WTC11 (cell line): Measurements from ENCODE around the gene PPM1N. TPM values are rescaled to one million over a fixed set of nuclear protein-coding genes. Genes with fewer than 3 reads are reported as not detected.

Experiments
- ATAC-seq: fragments of 200-7000 bp; cut with Tn5 transposase; 2 replicates; pipeline ENCODE4 v1.10.0; 2021; ENCODE audit warnings: mild to moderate bottlenecking, moderate library complexity
- CTCF ChIA-PET: fragments of 300-600 bp; sonication (Branson Sonifier 250); formaldehyde crosslinking; loops from one replicate; lab custom pipeline; 2021; ENCODE audit warnings: antibody characterized with exemption; lab: Charles Lee
- POLR2A ChIA-PET: fragments of 350-600 bp; sonication (Branson Sonifier 250); formaldehyde crosslinking; loops from one replicate; lab custom pipeline; 2021; ENCODE audit warnings: antibody characterized with exemption; lab: Charles Lee
- DNase-seq: peaks from one replicate; pipeline ENCODE4 v3.0.0; 2021; ENCODE audit warnings: low spot score
- H3K27ac Mint-ChIP-seq: 2 replicates; pipeline ENCODE4 v1.8.0; 2021; ENCODE audit warnings: mixed read lengths
- H3K27me3 Mint-ChIP-seq: 2 replicates; pipeline ENCODE4 v1.8.0; 2021; ENCODE audit warnings: low read depth, mild to moderate bottlenecking, moderate library complexity, mixed read lengths
- H3K36me3 Mint-ChIP-seq: 2 replicates; pipeline ENCODE4 v1.8.0; 2021; ENCODE audit warnings: mixed read lengths
- H3K4me1 Mint-ChIP-seq: 2 replicates; pipeline ENCODE4 v1.8.0; 2022; ENCODE audit warnings: mixed read lengths
- H3K4me3 Mint-ChIP-seq: 2 replicates; pipeline ENCODE4 v1.8.0; 2021; ENCODE audit warnings: mild to moderate bottlenecking, moderate library complexity, mixed read lengths
- H3K9me3 Mint-ChIP-seq: 2 replicates; pipeline ENCODE4 v1.8.0; 2021; ENCODE audit warnings: mixed read lengths
- ATF1 ChIP-seq: sonication (generic); formaldehyde crosslinking; IDR thresholded peaks from 2 replicates; pipeline ENCODE4 v1.8.1; 2023; ENCODE audit warnings: mild to moderate bottlenecking, moderate library complexity, missing genetic modification reagents
- CREM ChIP-seq: sonication (generic); formaldehyde crosslinking; IDR thresholded peaks from 2 replicates; pipeline ENCODE4 v1.8.1; 2022; ENCODE audit warnings: mild to moderate bottlenecking, missing genetic modification reagents, moderate library complexity
- ERG ChIP-seq: fragments of 250-450 bp; sonication (Bioruptor Pico); IDR thresholded peaks from 2 replicates; pipeline ENCODE4 v1.8.0; 2021; ENCODE audit warnings: mild to moderate bottlenecking
- ESRRA ChIP-seq: sonication (generic); formaldehyde crosslinking; IDR thresholded peaks from 2 replicates; pipeline ENCODE4 v1.8.1; 2022; ENCODE audit warnings: mild to moderate bottlenecking, missing genetic modification reagents, borderline replicate concordance
- FOXJ3 ChIP-seq: sonication (generic); formaldehyde crosslinking; IDR thresholded peaks from 2 replicates; pipeline ENCODE4 v1.9.0; 2021; ENCODE audit warnings: missing genetic modification reagents, mild to moderate bottlenecking, borderline replicate concordance
- FOXK1 ChIP-seq: sonication (generic); formaldehyde crosslinking; IDR thresholded peaks from 2 replicates; pipeline ENCODE4 v1.8.0; 2022; ENCODE audit warnings: mild to moderate bottlenecking, moderate library complexity, missing genetic modification reagents
- FOXP1 ChIP-seq: sonication (generic); formaldehyde crosslinking; IDR thresholded peaks from 2 replicates; pipeline ENCODE4 v1.8.0; 2022; ENCODE audit warnings: missing genetic modification reagents, mild to moderate bottlenecking, moderate library complexity, borderline replicate concordance
- HMGA2 ChIP-seq: fragments of 250-450 bp; sonication (Bioruptor Pico); IDR thresholded peaks from 2 replicates; pipeline ENCODE4 v1.4.0; 2021; ENCODE audit warnings: mild to moderate bottlenecking, moderate library complexity
- IRF2 ChIP-seq: sonication (generic); formaldehyde crosslinking; IDR thresholded peaks from 2 replicates; pipeline ENCODE4 v1.8.0; 2022; ENCODE audit warnings: low read depth, missing genetic modification reagents, borderline replicate concordance
- MLX ChIP-seq: sonication (generic); formaldehyde crosslinking; IDR thresholded peaks from 2 replicates; pipeline ENCODE4 v1.8.1; 2023; ENCODE audit warnings: mild to moderate bottlenecking, missing genetic modification reagents, moderate library complexity
- NFATC4 ChIP-seq: fragments of 250-450 bp; sonication (Bioruptor Pico); IDR thresholded peaks from 2 replicates; pipeline ENCODE4 v1.9.0; 2021; ENCODE audit warnings: mild to moderate bottlenecking
- NFYB ChIP-seq: sonication (generic); formaldehyde crosslinking; conservative IDR thresholded peaks from 2 replicates; pipeline ENCODE4 v1.8.0; 2022; ENCODE audit warnings: low read depth, missing genetic modification reagents
- NR2C2 ChIP-seq: sonication (generic); formaldehyde crosslinking; IDR thresholded peaks from 2 replicates; pipeline ENCODE4 v1.8.0; 2022; ENCODE audit warnings: mild to moderate bottlenecking, missing genetic modification reagents
- SMAD4 ChIP-seq: sonication (generic); formaldehyde crosslinking; IDR thresholded peaks from 2 replicates; pipeline ENCODE4 v1.8.0; 2022; ENCODE audit warnings: mild to moderate bottlenecking, missing genetic modification reagents
- STAT6 ChIP-seq: sonication (generic); formaldehyde crosslinking; conservative IDR thresholded peaks from 2 replicates; pipeline ENCODE4 v1.8.1; 2023; ENCODE audit warnings: mild to moderate bottlenecking, low read depth, missing genetic modification reagents, moderate library complexity
- USF2 ChIP-seq: sonication (generic); formaldehyde crosslinking; IDR thresholded peaks from 2 replicates; pipeline ENCODE4 v1.8.1; 2023; ENCODE audit warnings: mild to moderate bottlenecking, missing genetic modification reagents, moderate library complexity
- ZNF232 ChIP-seq: sonication (generic); formaldehyde crosslinking; IDR thresholded peaks from 2 replicates; pipeline ENCODE4 v1.8.0; 2022; ENCODE audit warnings: mild to moderate bottlenecking, missing genetic modification reagents
- ZNF263 ChIP-seq: sonication (generic); formaldehyde crosslinking; IDR thresholded peaks from 2 replicates; pipeline ENCODE4 v1.8.1; 2022; ENCODE audit warnings: low read depth, mild to moderate bottlenecking, moderate library complexity, missing genetic modification reagents
- ZNF281 ChIP-seq: sonication (generic); formaldehyde crosslinking; IDR thresholded peaks from 2 replicates; pipeline ENCODE4 v1.8.0; 2023; ENCODE audit warnings: mild to moderate bottlenecking, missing genetic modification reagents
- ZNF671 ChIP-seq: fragments of 250-450 bp; sonication (Bioruptor Pico); IDR thresholded peaks from 2 replicates; pipeline ENCODE4 v1.8.0; 2021; ENCODE audit warnings: mild to moderate bottlenecking
- total RNA-seq: library from RNA; stranded (reverse); gene quantifications from 3 replicates; pipeline ENCODE4 v1.2.3, GENCODE V29; 2021

PPM1N gene
- total RNA-seq, 1 experiment from 2014 or later, result 10.3 TPM

- ChIA-PET POLR2A (no interaction called here), CTCF (interaction anchor here (1.2 to 4.8 kb wide), 2 partner anchors 28 to 35 kb away, joined by 4 to 22 read pairs; no protein-coding TSS in a partner anchor)
- ATAC-seq, result no peak; the same call in 1 of the 2 replicates
Measured at GRCh38 chr19:45450012-45450333, 48.3 kb upstream of the PPM1N start.

More at GRCh38 chr19:45450012-45450333, 48.3 kb upstream of the PPM1N start:
- peaks cover 73% of the 10 kb centered on the region for H3K27me3 Mint-ChIP-seq
- DNase-seq, result no peak
- H3K9me3 Mint-ChIP-seq, result no peaks in the 10 kb centered on the region
- peak overlapping the region; percentile 90 for H3K4me3 Mint-ChIP-seq
- no peaks in the 10 kb centered on the region for H3K36me3 Mint-ChIP-seq
- 0 out of 2 replicates have a peak overlapping the region, but pooled peaks have one; percentile 8 for H3K27ac Mint-ChIP-seq
- no peak for TF ChIP-seq FOXP1
- TF ChIP-seq ESRRA (CRISPR knock-in tag), result no peak
- no peak for TF ChIP-seq ATF1 (CRISPR knock-in tag)
- TF ChIP-seq NFYB, result no peak
- no peak for TF ChIP-seq MLX (CRISPR knock-in tag)
- no peak for TF ChIP-seq FOXJ3 (CRISPR knock-in tag)
- TF ChIP-seq ERG, result no peak
- TF ChIP-seq FOXK1 (CRISPR knock-in tag), result no peak
- no peak for TF ChIP-seq ZNF671 (CRISPR knock-in tag)
- TF ChIP-seq IRF2, result no peak
- TF ChIP-seq HMGA2 (CRISPR knock-in tag), result no peak
- no peak for TF ChIP-seq NR2C2 (CRISPR knock-in tag)
- TF ChIP-seq ZNF281, result no peak
- no peak for TF ChIP-seq USF2 (CRISPR knock-in tag)
- no peak for TF ChIP-seq NFATC4 (CRISPR knock-in tag)
- no peak for TF ChIP-seq ZNF263 (CRISPR knock-in tag)
- TF ChIP-seq ZNF232 (CRISPR knock-in tag), result no peak
- no peak for TF ChIP-seq CREM (CRISPR knock-in tag)
- no peak for TF ChIP-seq SMAD4 (CRISPR knock-in tag)
- TF ChIP-seq STAT6, result no peak
- TF ChIP-seq, all 79 proteins: peak for 0
- H3K4me1 Mint-ChIP-seq, result peaks cover 17% of the 10 kb centered on the region
